Measurements from ENCODE around the gene DNM3.

DNA sequence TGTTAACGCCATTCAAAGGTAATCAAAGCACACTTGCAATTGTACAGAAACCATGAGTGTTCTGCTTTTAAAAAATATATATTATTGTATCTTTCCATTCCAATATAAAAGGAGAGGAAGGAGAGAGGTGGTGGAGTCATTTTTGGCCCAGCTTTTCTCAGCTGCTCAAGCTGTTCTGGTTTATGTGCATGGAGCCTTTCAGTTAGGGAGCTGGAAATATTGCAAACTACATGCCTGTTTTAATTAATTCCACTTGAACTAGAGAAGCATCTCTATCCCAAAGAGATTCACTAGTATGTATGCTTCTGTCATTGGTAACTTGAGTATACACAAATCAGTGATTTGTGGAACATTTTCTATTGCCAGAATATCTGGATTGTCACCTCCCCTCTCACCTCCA lies 550.7 kb downstream of the DNM3 start:
- no peak for TF ChIP-seq EZH2 (optimal IDR thresholded peaks at IDR 0.05; ENCODE audit: low read depth, low read length)
- TF ChIP-seq, protein P1, sequence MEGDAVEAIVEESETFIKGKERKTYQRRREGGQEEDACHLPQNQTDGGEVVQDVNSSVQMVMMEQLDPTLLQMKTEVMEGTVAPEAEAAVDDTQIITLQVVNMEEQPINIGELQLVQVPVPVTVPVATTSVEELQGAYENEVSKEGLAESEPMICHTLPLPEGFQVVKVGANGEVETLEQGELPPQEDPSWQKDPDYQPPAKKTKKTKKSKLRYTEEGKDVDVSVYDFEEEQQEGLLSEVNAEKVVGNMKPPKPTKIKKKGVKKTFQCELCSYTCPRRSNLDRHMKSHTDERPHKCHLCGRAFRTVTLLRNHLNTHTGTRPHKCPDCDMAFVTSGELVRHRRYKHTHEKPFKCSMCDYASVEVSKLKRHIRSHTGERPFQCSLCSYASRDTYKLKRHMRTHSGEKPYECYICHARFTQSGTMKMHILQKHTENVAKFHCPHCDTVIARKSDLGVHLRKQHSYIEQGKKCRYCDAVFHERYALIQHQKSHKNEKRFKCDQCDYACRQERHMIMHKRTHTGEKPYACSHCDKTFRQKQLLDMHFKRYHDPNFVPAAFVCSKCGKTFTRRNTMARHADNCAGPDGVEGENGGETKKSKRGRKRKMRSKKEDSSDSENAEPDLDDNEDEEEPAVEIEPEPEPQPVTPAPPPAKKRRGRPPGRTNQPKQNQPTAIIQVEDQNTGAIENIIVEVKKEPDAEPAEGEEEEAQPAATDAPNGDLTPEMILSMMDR (IDR thresholded peaks at IDR 0.05; ENCODE audit: low read length), result no peak
- TF ChIP-seq EZH2phosphoT487 (IDR thresholded peaks at IDR 0.05; ENCODE audit: low read length), result no peak
